Measurements from ENCODE around the gene NR1H2.
"Not testable (repeated sequence)": the region's sequence is repeated elsewhere in the genome, so short reads cannot be mapped to it uniquely, and the experiment has no call there.

Gene NR1H2

GRCh38 chr19:50331221-50331993, 44.9 kb upstream of the NR1H2 start:
- H3K27ac ChIP-seq (ENCODE audit: low read depth, low read length) = no peak overlapping the region
- peaks cover under 1 to 57% (median 35%) of the 10 kb centered on the region in 5 donors for H3K4me1 ChIP-seq (ENCODE audit: control insufficient read depth in 5 of 5, insufficient read depth in 5 of 5, low read length in 5 of 5)
- no peaks in the 10 kb centered on the region for H3K9me3 ChIP-seq (ENCODE audit: control insufficient read depth in 5 of 5, low read length in 5 of 5)
- peaks cover 23 to 50% (median 40%) of the 10 kb centered on the region in 5 donors for H3K27me3 ChIP-seq (ENCODE audit: control insufficient read depth in 5 of 5, insufficient read depth in 4 of 5, low read length in 5 of 5)
- peak overlapping the region in 2 of 5 donors; percentile 42 to 60 for H3K4me3 ChIP-seq (ENCODE audit: low read depth in 1 of 5, low read length in 5 of 5)
- no peak overlapping the region for H3K9ac ChIP-seq (ENCODE audit: low read length in 5 of 5)
- no peaks in the 10 kb centered on the region for H3K36me3 ChIP-seq (ENCODE audit: control insufficient read depth in 5 of 5, insufficient read depth in 5 of 5, low read length in 5 of 5)

GRCh38 chr19:50331994-50332243, 44.3 kb upstream of the NR1H2 start:
- Histone ChIP-seq H3K9me3 (ENCODE audit: control insufficient read depth in 5 of 5, low read length in 5 of 5) (no peaks in the 10 kb centered on the region), H3K9ac (ENCODE audit: low read length in 5 of 5) (no peak overlapping the region), H3K36me3 (ENCODE audit: control insufficient read depth in 5 of 5, insufficient read depth in 5 of 5, low read length in 5 of 5) (no peaks in the 10 kb centered on the region), H3K4me1 (ENCODE audit: control insufficient read depth in 5 of 5, insufficient read depth in 5 of 5, low read length in 5 of 5) (peaks cover 3 to 55% (median 33%) of the 10 kb centered on the region in 5 donors), H3K27me3 (ENCODE audit: control insufficient read depth in 5 of 5, insufficient read depth in 4 of 5, low read length in 5 of 5) (peaks cover 22 to 49% (median 39%) of the 10 kb centered on the region in 5 donors), H3K4me3 (ENCODE audit: low read depth in 1 of 5, low read length in 5 of 5) (peak overlapping the region in 1 of 5 donors; percentile 5), H3K27ac (ENCODE audit: low read depth, low read length) (no peak overlapping the region)

GRCh38 chr19:50332244-50333038, 43.8 kb upstream of the NR1H2 start:
- Histone ChIP-seq H3K27me3 (ENCODE audit: control insufficient read depth in 5 of 5, insufficient read depth in 4 of 5, low read length in 5 of 5) (peaks cover 17 to 47% (median 34%) of the 10 kb centered on the region in 5 donors), H3K4me1 (ENCODE audit: control insufficient read depth in 5 of 5, insufficient read depth in 5 of 5, low read length in 5 of 5) (peaks cover 3 to 50% (median 33%) of the 10 kb centered on the region in 5 donors), H3K27ac (ENCODE audit: low read depth, low read length) (no peak overlapping the region)

GRCh38 chr19:50333235-50333736, 43.0 kb upstream of the NR1H2 start:
- Histone ChIP-seq H3K36me3 (ENCODE audit: control insufficient read depth in 5 of 5, insufficient read depth in 5 of 5, low read length in 5 of 5) (no peaks in the 10 kb centered on the region), H3K27ac (ENCODE audit: low read depth, low read length) (no peak overlapping the region), H3K9ac (ENCODE audit: low read length in 5 of 5) (peak overlapping the region in 2 of 5 donors; percentile 59), H3K9me3 (ENCODE audit: control insufficient read depth in 5 of 5, low read length in 5 of 5) (no peaks in the 10 kb centered on the region), H3K4me3 (ENCODE audit: low read depth in 1 of 5, low read length in 5 of 5) (peak overlapping the region; percentile 71 to 78 (median 73)), H3K27me3 (ENCODE audit: control insufficient read depth in 5 of 5, insufficient read depth in 4 of 5, low read length in 5 of 5) (peaks cover 12 to 41% (median 30%) of the 10 kb centered on the region in 5 donors), H3K4me1 (ENCODE audit: control insufficient read depth in 5 of 5, insufficient read depth in 5 of 5, low read length in 5 of 5) (peaks cover 3 to 45% (median 32%) of the 10 kb centered on the region in 5 donors)

More at GRCh38 chr19:50332244-50333038, 43.8 kb upstream of the NR1H2 start:
- Histone ChIP-seq H3K9me3 (ENCODE audit: control insufficient read depth in 5 of 5, low read length in 5 of 5) (no peaks in the 10 kb centered on the region), H3K4me3 (ENCODE audit: low read depth in 1 of 5, low read length in 5 of 5) (peak overlapping the region in 3 of 5 donors; percentile 2 to 71 (median 71)), H3K9ac (ENCODE audit: low read length in 5 of 5) (no peak overlapping the region), H3K36me3 (ENCODE audit: control insufficient read depth in 5 of 5, insufficient read depth in 5 of 5, low read length in 5 of 5) (no peaks in the 10 kb centered on the region)

GRCh38 chr19:50333737-50334617, 42.3 kb upstream of the NR1H2 start:
- peak overlapping the region in 2 of 5 donors; percentile 59 for H3K9ac ChIP-seq (ENCODE audit: low read length in 5 of 5)
- no peaks in the 10 kb centered on the region for H3K36me3 ChIP-seq (ENCODE audit: control insufficient read depth in 5 of 5, insufficient read depth in 5 of 5, low read length in 5 of 5)
- no peak overlapping the region for H3K27ac ChIP-seq (ENCODE audit: low read depth, low read length)
- H3K9me3 ChIP-seq (ENCODE audit: control insufficient read depth in 5 of 5, low read length in 5 of 5) = no peaks in the 10 kb centered on the region
- H3K4me3 ChIP-seq (ENCODE audit: low read depth in 1 of 5, low read length in 5 of 5) = peak overlapping the region; percentile 71 to 78 (median 73)
- H3K27me3 ChIP-seq (ENCODE audit: control insufficient read depth in 5 of 5, insufficient read depth in 4 of 5, low read length in 5 of 5) = peaks cover 12 to 41% (median 30%) of the 10 kb centered on the region in 5 donors
- peaks cover 3 to 42% (median 29%) of the 10 kb centered on the region in 5 donors for H3K4me1 ChIP-seq (ENCODE audit: control insufficient read depth in 5 of 5, insufficient read depth in 5 of 5, low read length in 5 of 5)

- H3K9ac ChIP-seq (ENCODE audit: low read length in 5 of 5) = no peak overlapping the region
- no peaks in the 10 kb centered on the region for H3K9me3 ChIP-seq (ENCODE audit: control insufficient read depth in 5 of 5, low read length in 5 of 5)
- no peak overlapping the region for H3K27ac ChIP-seq (ENCODE audit: low read depth, low read length)
- peaks cover 3 to 35% (median 23%) of the 10 kb centered on the region in 5 donors for H3K4me1 ChIP-seq (ENCODE audit: control insufficient read depth in 5 of 5, insufficient read depth in 5 of 5, low read length in 5 of 5)
- H3K36me3 ChIP-seq (ENCODE audit: control insufficient read depth in 5 of 5, insufficient read depth in 5 of 5, low read length in 5 of 5) = no peaks in the 10 kb centered on the region
- no peak overlapping the region for H3K4me3 ChIP-seq (ENCODE audit: low read depth in 1 of 5, low read length in 5 of 5)
- H3K27me3 ChIP-seq (ENCODE audit: control insufficient read depth in 5 of 5, insufficient read depth in 4 of 5, low read length in 5 of 5) = peaks cover 12 to 36% (median 30%) of the 10 kb centered on the region in 5 donors
Measured at GRCh38 chr19:50334741-50335421, 41.4 kb upstream of the NR1H2 start.

- not testable (repeated sequence) for H3K9me3 ChIP-seq (ENCODE audit: control insufficient read depth in 5 of 5, low read length in 5 of 5); H3K4me3 ChIP-seq (ENCODE audit: low read depth in 1 of 5, low read length in 5 of 5); H3K9ac ChIP-seq (ENCODE audit: low read length in 5 of 5); H3K36me3 ChIP-seq (ENCODE audit: control insufficient read depth in 5 of 5, insufficient read depth in 5 of 5, low read length in 5 of 5); H3K27ac ChIP-seq (ENCODE audit: low read depth, low read length)
- H3K4me1 ChIP-seq (ENCODE audit: control insufficient read depth in 5 of 5, insufficient read depth in 5 of 5, low read length in 5 of 5) = peaks cover 3 to 20% (median 16%) of the 10 kb centered on the region in 5 donors
- H3K27me3 ChIP-seq (ENCODE audit: control insufficient read depth in 5 of 5, insufficient read depth in 4 of 5, low read length in 5 of 5) = peaks cover 8 to 24% (median 14%) of the 10 kb centered on the region in 5 donors
Measured at GRCh38 chr19:50337031-50337430, 39.2 kb upstream of the NR1H2 start.

- Histone ChIP-seq H3K9ac (ENCODE audit: low read length in 5 of 5) (no peak overlapping the region), H3K4me3 (ENCODE audit: low read depth in 1 of 5, low read length in 5 of 5) (no peak overlapping the region), H3K9me3 (ENCODE audit: control insufficient read depth in 5 of 5, low read length in 5 of 5) (peaks cover 2 to 8% (median 6%) of the 10 kb centered on the region in 5 donors), H3K27ac (ENCODE audit: low read depth, low read length) (no peak overlapping the region), H3K4me1 (ENCODE audit: control insufficient read depth in 5 of 5, insufficient read depth in 5 of 5, low read length in 5 of 5) (peaks cover 0 to 10% (median 3%) of the 10 kb centered on the region in 5 donors), H3K27me3 (ENCODE audit: control insufficient read depth in 5 of 5, insufficient read depth in 4 of 5, low read length in 5 of 5) (peaks cover 0 to 9% (median 0%) of the 10 kb centered on the region in 5 donors), H3K36me3 (ENCODE audit: control insufficient read depth in 5 of 5, insufficient read depth in 5 of 5, low read length in 5 of 5) (no peaks in the 10 kb centered on the region)
Measured at GRCh38 chr19:50340331-50340730, 35.9 kb upstream of the NR1H2 start.

GRCh38 chr19:50341091-50341564, 35.1 kb upstream of the NR1H2 start:
- Histone ChIP-seq H3K4me3 (ENCODE audit: low read depth in 1 of 5, low read length in 5 of 5) (no peak overlapping the region), H3K4me1 (ENCODE audit: control insufficient read depth in 5 of 5, insufficient read depth in 5 of 5, low read length in 5 of 5) (peaks cover 0 to 10% (median 3%) of the 10 kb centered on the region in 5 donors), H3K9me3 (ENCODE audit: control insufficient read depth in 5 of 5, low read length in 5 of 5) (peaks cover 2 to 8% (median 6%) of the 10 kb centered on the region in 5 donors), H3K27me3 (ENCODE audit: control insufficient read depth in 5 of 5, insufficient read depth in 4 of 5, low read length in 5 of 5) (peaks cover 0 to 9% (median 0%) of the 10 kb centered on the region in 5 donors), H3K27ac (ENCODE audit: low read depth, low read length) (no peak overlapping the region), H3K9ac (ENCODE audit: low read length in 5 of 5) (no peak overlapping the region), H3K36me3 (ENCODE audit: control insufficient read depth in 5 of 5, insufficient read depth in 5 of 5, low read length in 5 of 5) (no peaks in the 10 kb centered on the region)

Measured in subcutaneous abdominal adipose tissue (tissue), 5 donors.